GM12874 (cell line): Measurements from ENCODE around the gene DDX10.

Experiments
- CTCF ChIP-seq: IDR thresholded peaks from 2 replicates; pipeline ENCODE4 v1.5.1; 2011; ENCODE audit warnings: low read depth, mild to moderate bottlenecking, control low read depth, low read length, moderate library complexity; ENCODE audit not compliant: insufficient read depth

Gene DDX10

DNA sequence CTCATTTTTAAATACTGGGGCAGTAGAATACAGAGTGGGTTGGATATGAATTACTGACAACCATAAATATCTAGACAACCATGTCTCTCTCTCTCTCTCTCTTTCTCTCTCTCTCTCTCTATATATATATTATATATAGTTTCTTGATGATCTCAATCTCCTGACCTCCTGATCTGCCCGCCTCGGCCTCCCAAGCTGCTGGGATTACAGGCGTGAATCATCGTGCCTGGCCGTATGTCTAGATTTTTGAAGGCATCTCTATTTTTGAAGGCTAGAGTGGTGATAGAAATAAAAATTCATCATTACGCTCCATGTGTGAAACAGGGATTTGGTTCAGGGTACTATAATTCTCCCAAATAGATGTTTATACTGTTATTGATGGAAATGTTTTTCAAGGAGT lies 84.1 kb downstream of the DDX10 start:
- no peak for TF ChIP-seq CTCF

DNA sequence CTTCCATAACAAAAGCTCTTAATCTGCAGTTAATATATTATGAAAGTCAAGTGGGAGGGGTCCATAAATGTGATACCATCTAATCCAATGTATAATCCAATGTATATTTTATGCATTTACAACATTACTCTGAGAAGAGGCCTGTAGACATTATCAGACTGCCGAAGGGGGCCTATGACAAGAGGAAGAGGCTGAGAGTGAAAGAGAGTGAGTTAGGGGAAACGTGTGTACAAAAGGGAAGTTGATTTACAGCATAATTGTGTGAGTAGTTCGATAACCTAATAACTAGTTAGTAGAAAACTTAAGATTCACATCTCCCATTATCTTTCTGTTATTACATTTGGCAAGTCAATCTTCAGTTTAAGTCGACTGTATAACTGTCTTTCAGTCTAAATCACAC lies 86.6 kb downstream of the DDX10 start:
- TF ChIP-seq CTCF, result no peak

DNA sequence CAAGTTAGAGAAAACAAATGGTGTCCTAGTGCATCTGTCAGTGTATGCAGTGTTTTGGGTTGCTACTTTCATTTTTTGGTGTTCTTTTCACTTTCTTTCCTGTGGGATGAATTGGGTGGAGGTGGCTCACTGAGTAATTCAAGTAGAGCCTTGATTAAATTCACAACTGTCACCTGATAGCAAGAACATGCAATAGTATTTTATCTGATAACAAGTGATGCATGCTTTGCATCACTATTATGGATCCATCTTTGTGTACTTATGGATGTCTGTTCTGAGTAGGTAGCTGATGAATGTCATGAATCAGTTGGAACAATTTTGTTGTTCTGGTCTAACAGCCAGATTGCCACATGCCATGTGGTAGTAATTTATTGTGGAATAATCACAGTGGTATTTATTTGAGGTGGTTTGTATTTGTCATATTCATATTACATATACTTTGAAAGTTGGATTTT lies 87.5 kb downstream of the DDX10 start:
- TF ChIP-seq CTCF, result no peak

- TF ChIP-seq CTCF, result no peak
Observed at GRCh38 chr11:108754901-108755625, 90.2 kb downstream of the DDX10 start.

GRCh38 chr11:108757630-108758029 lies 92.8 kb downstream of the DDX10 start:
- no peak for TF ChIP-seq CTCF

- no peak for TF ChIP-seq CTCF
Observed at GRCh38 chr11:108758458-108758857, 93.6 kb downstream of the DDX10 start.

- no peak for TF ChIP-seq CTCF
Observed at GRCh38 chr11:108766596-108767173, 101.8 kb downstream of the DDX10 start.
